GM12873 (cell line): ENCODE measurements around the gene MEX3D.

Experiments
- TF ChIP-seq, protein P1 (sequence below): IDR thresholded peaks from 2 replicates; pipeline ENCODE4 v1.5.1; 2012; ENCODE audit warnings: low read depth, mild to moderate bottlenecking, moderate library complexity, low read length, control low read depth; ENCODE audit not compliant: insufficient read depth; ENCODE audit errors: missing control alignments

Gene MEX3D

DNA sequence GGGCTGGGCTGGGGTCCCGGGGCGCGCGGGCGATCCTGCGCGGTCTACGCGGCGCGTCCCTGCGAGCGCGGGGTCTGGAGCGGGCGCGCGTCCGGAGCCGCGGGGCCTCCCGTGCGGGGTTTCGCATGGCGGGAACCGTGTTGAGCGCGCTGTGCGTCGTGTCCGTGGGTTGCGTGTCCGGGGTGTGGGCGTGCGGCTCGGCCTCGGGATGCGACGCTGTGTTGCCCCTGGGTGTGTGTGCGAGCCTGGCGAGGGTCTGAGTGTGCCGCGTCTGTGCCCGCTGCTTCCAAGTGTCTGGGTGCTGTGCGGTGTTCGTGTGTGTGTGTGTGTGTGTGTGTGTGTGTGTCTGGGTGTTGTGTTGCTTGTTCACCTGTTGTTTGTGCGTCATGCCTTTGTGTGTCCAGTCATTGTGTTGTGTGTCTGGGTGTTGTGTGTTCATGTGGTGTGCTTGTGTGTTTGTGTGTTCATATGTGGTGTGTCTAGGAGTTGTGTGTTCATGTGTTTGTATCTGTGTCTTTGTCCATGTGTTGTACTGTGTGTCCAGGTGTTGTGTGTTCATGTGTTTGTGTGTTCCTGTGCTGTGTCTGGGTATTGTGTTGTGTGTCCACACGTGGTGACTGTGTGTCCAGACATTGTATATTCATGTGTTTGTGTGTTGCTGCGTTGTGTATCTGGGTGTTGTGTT is 43.7 kb downstream of the MEX3D start:
- TF ChIP-seq, protein P1, sequence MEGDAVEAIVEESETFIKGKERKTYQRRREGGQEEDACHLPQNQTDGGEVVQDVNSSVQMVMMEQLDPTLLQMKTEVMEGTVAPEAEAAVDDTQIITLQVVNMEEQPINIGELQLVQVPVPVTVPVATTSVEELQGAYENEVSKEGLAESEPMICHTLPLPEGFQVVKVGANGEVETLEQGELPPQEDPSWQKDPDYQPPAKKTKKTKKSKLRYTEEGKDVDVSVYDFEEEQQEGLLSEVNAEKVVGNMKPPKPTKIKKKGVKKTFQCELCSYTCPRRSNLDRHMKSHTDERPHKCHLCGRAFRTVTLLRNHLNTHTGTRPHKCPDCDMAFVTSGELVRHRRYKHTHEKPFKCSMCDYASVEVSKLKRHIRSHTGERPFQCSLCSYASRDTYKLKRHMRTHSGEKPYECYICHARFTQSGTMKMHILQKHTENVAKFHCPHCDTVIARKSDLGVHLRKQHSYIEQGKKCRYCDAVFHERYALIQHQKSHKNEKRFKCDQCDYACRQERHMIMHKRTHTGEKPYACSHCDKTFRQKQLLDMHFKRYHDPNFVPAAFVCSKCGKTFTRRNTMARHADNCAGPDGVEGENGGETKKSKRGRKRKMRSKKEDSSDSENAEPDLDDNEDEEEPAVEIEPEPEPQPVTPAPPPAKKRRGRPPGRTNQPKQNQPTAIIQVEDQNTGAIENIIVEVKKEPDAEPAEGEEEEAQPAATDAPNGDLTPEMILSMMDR, result no peak

DNA sequence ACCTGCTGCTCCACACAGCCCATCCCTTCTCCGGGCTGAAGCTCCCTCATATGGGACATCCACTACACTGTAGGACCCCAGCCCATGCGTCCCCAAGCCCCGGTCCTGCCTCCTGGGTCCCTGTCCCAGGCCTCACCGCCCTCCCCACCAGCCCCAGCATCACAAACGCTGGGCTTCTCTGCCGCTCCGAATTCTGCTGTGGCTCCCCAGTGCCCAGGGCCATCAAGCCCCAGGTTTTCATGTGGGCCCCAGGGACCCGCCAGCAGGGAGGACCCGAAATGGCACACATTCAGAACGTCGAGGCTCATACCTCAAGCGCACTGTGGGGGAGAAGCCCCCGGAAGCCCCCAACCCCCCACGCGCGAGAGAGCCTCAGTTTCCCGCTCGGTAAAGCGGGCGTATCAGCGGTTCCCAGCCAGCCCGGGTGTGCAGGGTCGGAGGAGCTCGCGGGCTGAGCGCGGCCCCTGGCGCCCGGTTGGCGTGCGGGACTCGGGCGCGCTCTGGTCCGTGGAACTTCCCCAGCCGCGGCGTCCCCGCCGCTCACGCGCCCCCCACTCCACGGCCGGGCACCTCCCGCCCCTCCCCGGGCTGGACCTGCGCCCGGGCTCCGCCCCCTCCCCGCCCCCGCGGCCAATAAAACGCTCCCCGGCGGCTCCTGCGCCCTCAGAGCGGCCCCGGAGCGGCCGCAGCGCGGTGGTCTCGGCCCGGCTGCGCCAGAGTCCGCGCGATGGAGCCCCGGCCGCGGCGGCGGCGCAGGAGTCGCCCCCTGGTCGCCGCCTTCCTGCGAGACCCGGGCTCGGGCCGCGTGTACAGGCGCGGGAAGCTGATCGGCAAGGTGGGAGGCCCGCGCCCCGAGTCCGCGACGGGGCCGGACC is 44.5 kb downstream of the MEX3D start, which contains the start of gene PLK5:
PLK5 (plus strand) TSS at position 666 of the 875 bp plus-strand sequence. CDS start 2,920 bp downstream, outside the sequence.
- TF ChIP-seq, protein P1, result no peak

DNA sequence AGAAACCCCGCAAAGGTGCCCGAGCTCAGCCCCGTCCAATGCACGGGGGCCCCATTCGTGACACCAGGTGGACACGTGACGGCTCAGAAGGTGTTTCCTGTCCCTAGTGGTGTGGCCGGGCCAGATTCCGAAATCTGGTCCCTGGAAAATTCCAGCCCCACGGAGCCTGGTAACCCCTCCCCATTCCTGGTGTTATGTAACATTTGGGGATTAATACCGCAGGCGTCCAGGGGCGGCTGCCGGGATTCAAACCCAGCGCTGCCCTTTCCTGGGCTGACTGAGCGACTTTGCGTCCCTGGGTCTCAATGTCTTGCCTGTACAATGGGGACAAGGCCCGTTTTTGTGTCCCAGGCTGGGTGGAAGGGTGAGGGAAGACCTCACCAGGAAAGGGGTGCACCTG is 45.3 kb downstream of the MEX3D start:
- TF ChIP-seq, protein P1, result no peak

DNA sequence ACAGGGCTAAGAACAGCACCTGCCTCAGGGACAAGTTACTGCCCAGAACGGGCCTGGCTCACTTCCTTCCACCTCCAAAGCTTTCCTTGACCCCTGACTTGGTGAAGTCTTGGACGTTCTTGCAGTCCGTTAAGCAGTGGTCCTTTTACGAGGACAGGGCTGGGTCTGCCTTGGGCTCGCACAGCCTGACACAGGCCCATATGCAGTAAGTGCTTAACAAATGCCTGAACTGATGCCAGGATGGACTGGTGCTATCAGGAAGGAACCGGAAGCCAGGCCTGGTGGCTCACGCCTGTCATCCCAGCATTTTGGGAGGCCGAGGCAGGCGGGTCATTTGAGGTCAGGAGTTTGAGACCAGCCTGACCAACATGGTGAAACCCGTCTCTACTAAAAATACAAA is 46.1 kb downstream of the MEX3D start:
- TF ChIP-seq, protein P1, result no peak

DNA sequence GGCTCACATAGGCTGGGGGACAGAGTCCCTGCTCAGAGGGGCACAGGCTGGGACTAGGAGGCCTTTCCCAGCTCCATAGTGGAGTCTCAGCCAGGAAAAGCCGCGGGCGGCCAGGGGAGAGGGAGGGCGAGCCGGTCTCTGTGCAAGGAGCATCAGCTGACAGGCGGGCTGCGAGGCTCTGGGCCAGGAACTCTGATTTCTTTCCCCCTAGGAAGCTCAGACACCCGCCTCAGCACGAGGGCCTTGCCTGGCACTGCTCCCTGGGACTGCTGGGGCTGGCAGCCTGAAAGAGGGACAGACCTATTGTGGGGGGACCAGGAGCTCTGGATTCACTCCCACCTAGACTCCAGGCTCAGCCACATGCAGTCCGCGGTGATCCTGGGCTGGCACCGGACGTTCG is 46.5 kb downstream of the MEX3D start:
- TF ChIP-seq, protein P1, result no peak

DNA sequence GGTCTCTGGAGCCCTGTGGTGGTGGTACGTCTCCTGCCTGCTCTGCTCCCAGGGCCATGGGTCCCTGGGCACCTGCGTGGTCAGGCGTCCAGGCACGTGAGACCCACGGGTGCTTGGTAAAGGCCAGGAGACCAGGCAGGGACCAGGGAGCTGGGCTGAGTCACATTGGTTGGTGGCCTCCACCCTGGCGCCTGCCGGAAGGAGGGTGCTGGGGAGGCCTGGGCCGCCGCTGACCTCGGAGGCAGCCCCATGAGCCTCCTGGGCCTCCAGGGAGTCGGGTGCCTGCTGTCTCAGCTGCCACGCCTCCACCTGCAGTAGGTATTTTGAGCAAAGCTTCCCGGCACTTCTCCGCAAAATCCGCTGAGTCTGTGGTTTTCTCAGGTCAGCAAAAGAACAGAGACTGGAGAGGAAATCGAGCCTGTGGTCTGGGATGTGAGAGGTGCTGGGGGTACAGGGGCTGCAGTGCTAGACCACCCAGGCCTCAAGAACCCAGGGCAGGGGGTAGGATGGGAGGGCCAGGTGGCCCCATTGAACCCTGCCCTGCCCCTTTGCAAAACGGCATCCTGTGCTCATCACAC is 47.8 kb downstream of the MEX3D start:
- TF ChIP-seq, protein P1, result no peak

DNA sequence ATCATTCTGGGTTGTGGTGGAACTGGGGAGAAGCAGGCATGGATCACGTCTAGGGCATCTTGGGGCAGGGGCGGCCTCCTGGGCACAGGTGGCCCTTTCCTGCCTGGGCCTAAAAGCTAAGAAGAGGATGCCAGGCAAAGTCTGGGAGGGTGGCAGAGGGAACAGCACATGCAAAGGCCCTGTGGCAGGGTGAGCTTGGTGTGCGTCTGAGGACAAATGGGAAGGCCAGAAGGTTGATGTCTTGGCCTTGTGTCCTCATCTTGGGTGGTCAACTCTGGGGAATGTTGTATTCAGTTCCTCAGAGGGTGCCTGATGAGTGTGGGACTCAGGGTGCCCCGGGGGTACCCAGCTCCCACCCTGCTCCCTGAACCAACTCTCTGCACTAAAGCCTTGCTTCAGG is 49.7 kb downstream of the MEX3D start:
- TF ChIP-seq, protein P1, result no peak
